ENCODE data around the gene SDHAF1. TPM values are rescaled to one million over a fixed set of nuclear protein-coding genes. Genes with fewer than 3 reads are reported as not detected.
"Not testable (repeated sequence)": the region's sequence is repeated elsewhere in the genome, so short reads cannot be mapped to it uniquely, and the experiment has no call there.

SDHAF1 gene
- total RNA-seq, result 11.8 TPM
- polyA plus RNA-seq, result 10 to 100 TPM; 44.0 to 71.2 (median 67.4) TPM

GRCh38 chr19:35995048-35995993 is at the start of gene SDHAF1:
Gene SDHAF1, plus strand, starts transcription at chr19:35995188. Its CDS starts 87 bp downstream, at chr19:35995275.
- Histone ChIP-seq H3K9me3 (ENCODE audit: control insufficient read depth in 2 of 2, low read length in 2 of 2) (no peaks in the 10 kb centered on the region), H3K4me1 (ENCODE audit: control insufficient read depth, insufficient read depth, low read length, poor library complexity, severe bottlenecking) (peaks cover 23% of the 10 kb centered on the region), H3K4me3 (ENCODE audit: low read depth, low read length) (peak within 1 kb of the TSS; percentile 80), H3K36me3 (ENCODE audit: control insufficient read depth, insufficient read depth, low read length) (peaks cover 5% of the 10 kb centered on the region), H3K27ac (ENCODE audit: insufficient read depth, low read length, poor library complexity, severe bottlenecking) (peak within 1 kb of the TSS; percentile 75), H3K27me3 (ENCODE audit: control insufficient read depth, insufficient read depth, low read length) (no peaks in the 10 kb centered on the region)
- ATAC-seq (ENCODE audit: low read depth in 2 of 2) (peak; percentile 91 to 93), DNase-seq (peak; percentile 90 to 96 (median 91))
- Mint-ChIP-seq H3K36me3 (peaks cover 6% of the 10 kb centered on the region), H3K27ac (peak within 1 kb of the TSS; percentile 87 to 99 (median 94)), H3K4me3 (peak within 1 kb of the TSS; percentile 91 to 98 (median 95)), H3K27me3 (no peaks in the 10 kb centered on the region), H3K4me1 (peaks cover 4 to 42% (median 28%) of the 10 kb centered on the region in 4 donors), H3K9me3 (no peaks in the 10 kb centered on the region)

DNA sequence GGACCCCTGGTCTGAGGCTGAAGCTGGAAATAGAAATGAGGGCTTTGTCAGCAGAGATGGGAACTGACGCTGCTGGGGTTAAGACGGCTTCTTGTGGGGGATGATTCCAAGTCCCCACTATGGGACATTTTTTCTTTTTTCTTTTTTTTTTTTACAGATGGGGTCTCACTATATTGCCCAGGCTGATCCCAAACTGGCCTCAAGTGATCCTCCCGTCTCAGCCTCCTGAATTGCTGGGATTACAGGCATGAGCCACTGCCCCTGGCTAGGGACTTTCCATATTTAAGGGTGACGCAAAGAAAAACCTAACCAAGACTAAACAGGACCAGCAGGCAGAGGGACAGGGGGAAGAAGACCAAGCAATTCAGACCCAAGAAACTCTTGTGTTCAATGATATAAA is 48.8 kb upstream of the SDHAF1 start:
- H3K4me3 ChIP-seq (ENCODE audit: low read depth, low read length), result no peak overlapping the region
- Mint-ChIP-seq H3K4me3 (no peak overlapping the region), H3K9me3 (no peaks in the 10 kb centered on the region), H3K27ac (peak overlapping the region in 2 of 3 donors; percentile 51 to 77), H3K27me3 (no peaks in the 10 kb centered on the region), H3K36me3 (peaks cover 24% of the 10 kb centered on the region), H3K4me1 (peaks cover 5 to 63% (median 13%) of the 10 kb centered on the region in 4 donors)
- H3K27ac ChIP-seq (ENCODE audit: insufficient read depth, low read length, poor library complexity, severe bottlenecking), result no peak overlapping the region
- H3K36me3 ChIP-seq (ENCODE audit: control insufficient read depth, insufficient read depth, low read length), result peaks cover 3% of the 10 kb centered on the region
- DNase-seq (no peak), ATAC-seq (ENCODE audit: low read depth in 2 of 2) (no peak)
- peaks cover 5% of the 10 kb centered on the region for H3K4me1 ChIP-seq (ENCODE audit: control insufficient read depth, insufficient read depth, low read length, poor library complexity, severe bottlenecking)
- H3K9me3 ChIP-seq (ENCODE audit: control insufficient read depth in 2 of 2, low read length in 2 of 2), result no peaks in the 10 kb centered on the region
- H3K27me3 ChIP-seq (ENCODE audit: control insufficient read depth, insufficient read depth, low read length), result no peaks in the 10 kb centered on the region

DNA sequence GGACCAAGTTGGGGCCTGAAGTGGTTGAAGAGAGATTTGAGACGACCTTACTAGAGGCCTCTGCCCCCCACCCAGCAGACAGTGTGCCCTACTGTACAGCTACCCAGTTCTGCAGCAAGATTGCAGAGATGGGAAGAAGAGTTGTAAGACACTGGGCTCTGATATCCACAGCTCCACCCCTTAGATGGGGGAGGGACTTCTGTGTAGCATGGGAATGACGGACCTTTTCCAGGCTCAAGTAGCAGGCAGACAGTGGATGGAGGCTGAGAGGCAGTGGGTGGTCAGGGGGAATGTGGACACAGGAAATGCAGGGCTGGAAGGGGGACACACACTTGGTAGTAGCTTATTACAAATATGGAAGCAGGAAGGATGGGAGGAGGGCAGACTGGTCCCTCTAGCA is 45.9 kb upstream of the SDHAF1 start:
- Mint-ChIP-seq H3K9me3 (peaks cover 0 to 4% (median 0%) of the 10 kb centered on the region in 7 donors), H3K4me3 (peak overlapping the region in 2 of 4 donors; percentile 58 to 69), H3K27me3 (no peaks in the 10 kb centered on the region), H3K27ac (peak overlapping the region; percentile 27 to 92 (median 90)), H3K36me3 (peaks cover 13% of the 10 kb centered on the region), H3K4me1 (peaks cover 5 to 69% (median 17%) of the 10 kb centered on the region in 4 donors)
- Histone ChIP-seq H3K36me3 (ENCODE audit: control insufficient read depth, insufficient read depth, low read length) (no peaks in the 10 kb centered on the region), H3K4me1 (ENCODE audit: control insufficient read depth, insufficient read depth, low read length, poor library complexity, severe bottlenecking) (peaks cover 20% of the 10 kb centered on the region), H3K9me3 (ENCODE audit: control insufficient read depth in 2 of 2, low read length in 2 of 2) (no peaks in the 10 kb centered on the region), H3K27me3 (ENCODE audit: control insufficient read depth, insufficient read depth, low read length) (no peaks in the 10 kb centered on the region), H3K4me3 (ENCODE audit: low read depth, low read length) (no peak overlapping the region), H3K27ac (ENCODE audit: insufficient read depth, low read length, poor library complexity, severe bottlenecking) (no peak overlapping the region)
- ATAC-seq (ENCODE audit: low read depth in 2 of 2) (no peak), DNase-seq (no peak)

DNA sequence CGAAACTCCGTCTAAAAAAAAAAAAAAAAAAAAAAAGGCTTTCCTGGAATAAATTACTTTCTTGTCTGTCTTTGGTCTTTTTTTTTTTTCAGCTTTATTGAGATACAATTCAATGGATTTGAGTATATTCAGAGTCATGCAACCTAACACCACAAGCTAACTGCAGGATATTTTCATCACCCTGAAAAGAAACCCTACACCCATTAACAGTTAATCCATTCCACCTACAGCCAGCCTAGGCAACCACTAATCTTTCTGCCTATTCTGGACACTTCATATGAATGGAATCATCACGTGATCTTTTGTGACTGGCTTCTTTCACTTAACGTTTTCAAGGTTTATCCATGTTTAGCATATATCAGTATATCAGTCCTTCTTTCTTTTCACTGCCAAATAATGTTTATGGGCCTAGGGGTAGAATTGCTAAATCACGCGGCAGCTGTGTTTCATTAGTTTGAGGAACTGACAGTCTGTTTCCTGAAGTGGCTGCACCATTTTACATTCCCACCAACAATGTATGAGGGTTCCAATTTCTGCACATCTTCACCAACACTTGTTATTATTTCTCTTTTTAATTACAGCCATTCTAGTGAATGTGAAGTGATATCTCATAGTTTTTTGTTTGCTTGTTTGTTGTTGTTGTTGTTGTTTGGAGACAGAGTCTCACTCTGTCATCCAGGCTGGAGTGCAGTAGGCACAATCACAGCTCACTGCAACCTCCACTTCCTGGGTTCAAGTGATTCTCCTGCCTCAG is 38.9 kb upstream of the SDHAF1 start:
- ATAC-seq (ENCODE audit: low read depth in 2 of 2), result no peak
- H3K4me3 ChIP-seq (ENCODE audit: low read depth, low read length), result no peak overlapping the region
- H3K4me1 ChIP-seq (ENCODE audit: control insufficient read depth, insufficient read depth, low read length, poor library complexity, severe bottlenecking), result peaks cover 54% of the 10 kb centered on the region
- Mint-ChIP-seq H3K9me3 (peaks cover 0 to 4% (median 0%) of the 10 kb centered on the region in 7 donors), H3K36me3 (peaks cover 4% of the 10 kb centered on the region), H3K4me1 (peaks cover 5 to 83% (median 28%) of the 10 kb centered on the region in 4 donors), H3K27ac (peak overlapping the region in 2 of 3 donors; percentile 62 to 69), H3K27me3 (peaks cover 5% of the 10 kb centered on the region), H3K4me3 (peak overlapping the region in 3 of 4 donors; percentile 23 to 83 (median 38))
- H3K36me3 ChIP-seq (ENCODE audit: control insufficient read depth, insufficient read depth, low read length), result no peaks in the 10 kb centered on the region
- no peaks in the 10 kb centered on the region for H3K27me3 ChIP-seq (ENCODE audit: control insufficient read depth, insufficient read depth, low read length)
- no peaks in the 10 kb centered on the region for H3K9me3 ChIP-seq (ENCODE audit: control insufficient read depth in 2 of 2, low read length in 2 of 2)
- no peak for DNase-seq
- no peak overlapping the region for H3K27ac ChIP-seq (ENCODE audit: insufficient read depth, low read length, poor library complexity, severe bottlenecking)

- ATAC-seq (ENCODE audit: low read depth in 2 of 2); H3K36me3 ChIP-seq (ENCODE audit: control insufficient read depth, insufficient read depth, low read length); H3K36me3 Mint-ChIP-seq; H3K9me3 ChIP-seq (ENCODE audit: control insufficient read depth in 2 of 2, low read length in 2 of 2); H3K27me3 Mint-ChIP-seq; H3K4me3 ChIP-seq (ENCODE audit: low read depth, low read length); H3K9me3 Mint-ChIP-seq; H3K27ac ChIP-seq (ENCODE audit: insufficient read depth, low read length, poor library complexity, severe bottlenecking); H3K27me3 ChIP-seq (ENCODE audit: control insufficient read depth, insufficient read depth, low read length); DNase-seq: not testable (repeated sequence)
- H3K4me1 Mint-ChIP-seq, result peaks cover 5 to 71% (median 26%) of the 10 kb centered on the region in 4 donors
- peak overlapping the region; percentile 56 to 93 (median 92) for H3K27ac Mint-ChIP-seq
- peak overlapping the region in 1 of 4 donors; percentile 83 for H3K4me3 Mint-ChIP-seq
- H3K4me1 ChIP-seq (ENCODE audit: control insufficient read depth, insufficient read depth, low read length, poor library complexity, severe bottlenecking), result peaks cover 54% of the 10 kb centered on the region
These were observed 37.6 kb upstream of the SDHAF1 start for GRCh38 chr19:35957411-35957810.

DNA sequence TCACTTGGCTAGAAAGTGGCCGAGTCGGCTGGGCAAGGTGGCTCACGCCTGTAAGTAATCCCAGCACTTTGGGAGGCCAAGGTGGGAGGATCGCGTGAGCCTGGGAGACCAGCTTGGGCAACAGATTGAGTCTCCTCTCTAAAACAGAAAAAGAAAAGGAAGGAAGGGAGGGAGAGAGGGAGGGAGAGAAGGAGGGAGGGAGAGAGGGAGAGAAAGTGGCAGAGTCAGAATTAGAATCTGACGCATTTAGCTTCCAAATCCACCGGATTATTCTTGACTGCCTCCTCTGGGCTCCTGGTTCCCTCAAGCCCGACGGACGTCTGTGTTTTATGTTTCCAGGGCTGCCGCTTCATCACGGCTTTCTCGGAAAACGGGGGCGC is 36.3 kb upstream of the SDHAF1 start:
- ATAC-seq (ENCODE audit: low read depth in 2 of 2), result no peak
- H3K27me3 Mint-ChIP-seq, result peaks cover 11% of the 10 kb centered on the region
- Histone ChIP-seq H3K9me3 (ENCODE audit: control insufficient read depth in 2 of 2, low read length in 2 of 2) (no peaks in the 10 kb centered on the region), H3K4me3 (ENCODE audit: low read depth, low read length) (peak overlapping the region; percentile 60), H3K36me3 (ENCODE audit: control insufficient read depth, insufficient read depth, low read length) (no peaks in the 10 kb centered on the region), H3K27ac (ENCODE audit: insufficient read depth, low read length, poor library complexity, severe bottlenecking) (no peak overlapping the region), H3K27me3 (ENCODE audit: control insufficient read depth, insufficient read depth, low read length) (no peaks in the 10 kb centered on the region), H3K4me1 (ENCODE audit: control insufficient read depth, insufficient read depth, low read length, poor library complexity, severe bottlenecking) (peaks cover 43% of the 10 kb centered on the region)
- no peak for DNase-seq
- peak overlapping the region; percentile 83 to 92 (median 86) for H3K4me3 Mint-ChIP-seq
- peak overlapping the region; percentile 69 to 86 (median 83) for H3K27ac Mint-ChIP-seq
- peaks cover 0 to 59% (median 19%) of the 10 kb centered on the region in 4 donors for H3K4me1 Mint-ChIP-seq
- no peaks in the 10 kb centered on the region for H3K36me3 Mint-ChIP-seq
- no peaks in the 10 kb centered on the region for H3K9me3 Mint-ChIP-seq

DNA sequence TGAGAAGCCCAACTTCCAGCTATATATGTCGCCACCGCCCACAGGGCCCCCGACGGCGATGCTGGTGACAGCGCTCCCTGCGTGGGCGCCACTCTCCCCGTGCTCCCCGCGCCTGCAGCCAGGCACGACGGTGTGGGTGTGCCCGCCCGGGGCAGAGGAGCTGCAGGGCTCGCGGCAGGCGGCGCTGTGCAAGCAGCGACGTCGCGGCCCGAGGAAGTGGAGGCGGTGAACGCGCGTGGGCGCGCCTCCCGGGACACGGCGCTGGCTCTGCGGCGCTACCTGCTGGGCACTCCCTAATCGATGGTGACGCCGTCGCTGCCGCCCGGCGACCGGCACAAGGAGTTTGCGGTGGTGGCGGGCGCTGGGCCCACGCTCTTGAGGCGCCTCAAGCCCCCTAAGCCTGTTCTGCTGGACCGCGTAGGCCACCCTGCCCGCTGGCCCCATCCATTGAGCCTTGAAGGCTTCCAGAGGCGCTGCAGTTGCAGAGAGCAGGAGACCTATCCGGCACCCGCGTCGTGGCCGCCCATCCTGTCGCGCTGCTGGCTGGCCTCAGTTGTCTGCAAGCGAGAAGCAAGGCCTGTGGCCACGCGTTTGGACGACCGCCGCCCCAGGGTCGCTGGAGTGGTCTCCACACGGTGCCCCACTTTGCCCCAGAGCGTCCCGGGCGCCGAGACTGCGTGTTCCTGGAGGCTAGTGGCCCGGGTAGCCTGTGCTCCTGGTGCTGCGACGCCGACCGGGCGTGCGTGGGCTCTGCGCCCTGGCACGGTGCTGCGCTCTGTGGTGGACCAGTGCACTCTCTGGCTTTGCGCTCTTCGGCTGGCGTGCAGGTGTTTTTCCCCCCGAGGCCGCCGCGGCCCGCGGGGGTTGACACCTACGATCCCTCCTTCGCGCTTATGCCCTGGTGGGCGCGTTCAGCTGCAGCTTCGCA is 35.7 kb upstream of the SDHAF1 start:
- peak overlapping the region in 3 of 4 donors; percentile 76 to 92 (median 86) for H3K4me3 Mint-ChIP-seq

More for the DNA sequence above, 35.7 kb upstream of the SDHAF1 start:
- DNase-seq (peak; percentile 75 to 87 (median 86)), ATAC-seq (ENCODE audit: low read depth in 2 of 2) (peak; percentile 98 to 99)
- no peaks in the 10 kb centered on the region for H3K9me3 ChIP-seq (ENCODE audit: control insufficient read depth in 2 of 2, low read length in 2 of 2)
- Mint-ChIP-seq H3K27me3 (peaks cover 11% of the 10 kb centered on the region), H3K27ac (peak overlapping the region in 1 of 3 donors; percentile 83), H3K4me1 (peaks cover 0 to 52% (median 17%) of the 10 kb centered on the region in 4 donors), H3K9me3 (no peaks in the 10 kb centered on the region), H3K36me3 (no peaks in the 10 kb centered on the region)
- peak overlapping the region; percentile 49 for H3K27ac ChIP-seq (ENCODE audit: insufficient read depth, low read length, poor library complexity, severe bottlenecking)
- H3K36me3 ChIP-seq (ENCODE audit: control insufficient read depth, insufficient read depth, low read length), result no peaks in the 10 kb centered on the region
- peaks cover 36% of the 10 kb centered on the region for H3K4me1 ChIP-seq (ENCODE audit: control insufficient read depth, insufficient read depth, low read length, poor library complexity, severe bottlenecking)
- peak overlapping the region; percentile 60 for H3K4me3 ChIP-seq (ENCODE audit: low read depth, low read length)
- no peaks in the 10 kb centered on the region for H3K27me3 ChIP-seq (ENCODE audit: control insufficient read depth, insufficient read depth, low read length)

All from CD4-positive, CD25-positive, alpha-beta regulatory T cell (primary cell).